HL-60 (cell line): ENCODE results near the gene ARRDC5.
"Not testable (repeated sequence)": the region's sequence is repeated elsewhere in the genome, so short reads cannot be mapped to it uniquely, and the experiment has no call there.

Source experiments
- DNase-seq, 2 experiments: peaks; one replicate each; pipeline ENCODE4 v3.0.0-alpha.2; 2010 to 2020; ENCODE audit warnings: low read depth in 1 of 2, low spot score in 1 of 2
- H3K27ac ChIP-seq: fragments of 250-450 bp; sonication (Bioruptor Pico); replicated peaks from 2 replicates; pipeline ENCODE4 v1.5.1; 2020; ENCODE audit warnings: mild to moderate bottlenecking, moderate library complexity
- H3K27me3 ChIP-seq: fragments of 250-450 bp; sonication (Bioruptor Pico); 2 replicates; pipeline ENCODE4 v1.5.1; 2021; ENCODE audit warnings: mild to moderate bottlenecking, moderate library complexity; ENCODE audit not compliant: insufficient read depth, poor library complexity, severe bottlenecking
- H3K4me3 ChIP-seq: replicated peaks from 2 replicates; pipeline ENCODE4 v1.5.1; 2011; ENCODE audit warnings: mild to moderate bottlenecking, control low read depth, low read length; ENCODE audit not compliant: insufficient read depth
- CTCF ChIP-seq: IDR thresholded peaks from one replicate; pipeline ENCODE4 v1.5.1; 2011; ENCODE audit warnings: low read length, control low read depth, inconsistent platforms; ENCODE audit not compliant: insufficient read depth
- GABPA ChIP-seq: IDR thresholded peaks from 2 replicates; pipeline ENCODE4 v1.6.1; 2012; ENCODE audit warnings: low read depth
- POLR2AphosphoS5 ChIP-seq: IDR thresholded peaks from 2 replicates; pipeline ENCODE4 v1.6.1; 2012; ENCODE audit warnings: low read depth
- REST ChIP-seq: IDR thresholded peaks from 2 replicates; pipeline ENCODE4 v1.6.1; 2012; ENCODE audit warnings: low read depth; ENCODE audit not compliant: insufficient replicate concordance
- SPI1 ChIP-seq: IDR thresholded peaks from 2 replicates; pipeline ENCODE4 v1.6.1; 2012; ENCODE audit warnings: low read depth, mild to moderate bottlenecking, borderline replicate concordance

ARRDC5 gene

GRCh38 chr19:4851551-4852290, 51.0 kb downstream of the ARRDC5 start:
- peak in 1 of 2 experiments; percentile 47 for DNase-seq
- Histone ChIP-seq H3K27me3 (no peaks in the 10 kb centered on the region), H3K4me3 (no peak overlapping the region), H3K27ac (no peak overlapping the region)
- no peak for TF ChIP-seq SPI1
- peak; percentile 56 for TF ChIP-seq CTCF
- TF ChIP-seq GABPA: no peak

- no peak overlapping the region for H3K27ac ChIP-seq
- H3K4me3 ChIP-seq: no peak overlapping the region
- no peak for DNase-seq
- TF ChIP-seq SPI1: no peak
- H3K27me3 ChIP-seq: no peaks in the 10 kb centered on the region
Measured at GRCh38 chr19:4849019-4849418, 53.7 kb downstream of the ARRDC5 start.

- Histone ChIP-seq H3K27ac (no peak overlapping the region), H3K27me3 (no peaks in the 10 kb centered on the region), H3K4me3 (no peak overlapping the region)
- DNase-seq: no peak
- TF ChIP-seq SPI1: no peak
- TF ChIP-seq CTCF: no peak
- TF ChIP-seq GABPA: no peak
- TF ChIP-seq REST: no peak
- no peak for TF ChIP-seq POLR2AphosphoS5
Measured at GRCh38 chr19:4847190-4847973, 55.3 kb downstream of the ARRDC5 start.

GRCh38 chr19:4845975-4846374, 56.7 kb downstream of the ARRDC5 start:
- DNase-seq, H3K27ac ChIP-seq, H3K4me3 ChIP-seq, H3K27me3 ChIP-seq: not testable (repeated sequence)

GRCh38 chr19:4844348-4845179, 58.1 kb downstream of the ARRDC5 start:
- no peak overlapping the region for H3K4me3 ChIP-seq
- no peaks in the 10 kb centered on the region for H3K27me3 ChIP-seq
- no peak for TF ChIP-seq GABPA
- TF ChIP-seq POLR2AphosphoS5: no peak
- no peak for TF ChIP-seq SPI1
- TF ChIP-seq REST: no peak
- TF ChIP-seq CTCF: no peak
- no peak for DNase-seq
- no peak overlapping the region for H3K27ac ChIP-seq
